Upper lobe of left lung (tissue), 6 donors: Measurements from ENCODE around the gene CD6. TPM values are rescaled to one million over a fixed set of nuclear protein-coding genes. Genes with fewer than 3 reads are reported as not detected.

Experiments
- ATAC-seq, 2 donors: fragments of 200-7000 bp; cut with Tn5 transposase; one replicate each; pipeline ENCODE4 v1.9.1; 2022; ENCODE audit warnings: mild to moderate bottlenecking in 2 of 2, moderate library complexity in 2 of 2; ENCODE audit not compliant: low FRiP score in 2 of 2
- DNase-seq, 2 donors: peaks; one replicate each; pipeline ENCODE4 v3.0.0-alpha.2; 2019 to 2020
- H3K27ac ChIP-seq, 4 donors: fragments of 200-600 bp; sonication (generic); one replicate each; pipeline ENCODE4 v1.5.1; 2016 to 2019
- H3K27me3 ChIP-seq, 4 donors: fragments of 200-600 bp; sonication (generic); one replicate each; pipeline ENCODE4 v1.5.1; 2017 to 2019
- H3K36me3 ChIP-seq, 4 donors: fragments of 200-600 bp; sonication (generic); one replicate each; pipeline ENCODE4 v1.5.1; 2016 to 2019
- H3K4me1 ChIP-seq, 4 donors: fragments of 200-600 bp; sonication (generic); one replicate each; pipeline ENCODE4 v1.5.1; 2018 to 2019
- H3K4me3 ChIP-seq, 4 donors: fragments of 200-600 bp; sonication (generic); one replicate each; pipeline ENCODE4 v1.5.1; 2017 to 2019; ENCODE audit warnings: mild to moderate bottlenecking in 2 of 4, moderate library complexity in 1 of 4
- H3K9me3 ChIP-seq, 4 donors: fragments of 200-600 bp; sonication (generic); one replicate each; pipeline ENCODE4 v1.5.1; 2018 to 2019
- EP300 ChIP-seq, 4 donors: sonication (generic); formaldehyde crosslinking; IDR thresholded peaks; one replicate each; pipeline ENCODE4 v1.5.1; 2017; ENCODE audit warnings: antibody characterized with exemption in 4 of 4, control low read depth in 2 of 4
- POLR2A ChIP-seq, 4 donors: fragments of 450-650 bp; IDR thresholded peaks; one replicate each; pipeline ENCODE4 v1.5.1; 2016 to 2017; ENCODE audit warnings: antibody characterized with exemption in 4 of 4, mild to moderate bottlenecking in 2 of 4
- POLR2AphosphoS5 ChIP-seq, 2 donors: sonication (generic); formaldehyde crosslinking; IDR thresholded peaks; one replicate each; pipeline ENCODE4 v1.5.1; 2017; ENCODE audit warnings: antibody characterized with exemption in 2 of 2
- WGBS, 2 donors: methylation state at CpG; one replicate each; pipeline ENCODE4 v1.1.5; 2017 to 2018; 5-methylcytosine and 5-hydroxymethylcytosine counted together
- total RNA-seq, 6 donors: library from RNA; depleted of rRNA in 4 of 6; stranded (reverse); fragments of >200 nt in 4 of 6; gene quantifications; one replicate each; pipeline versions ENCODE4 v1.1.0 to v1.2.1, GENCODE V29; 2016 to 2021
- TF ChIP-seq, protein P1 (sequence below), 6 experiments: fragments of 450-650 bp in 4 of 6; fragments of 200-600 bp in 2 of 6; sonication (generic) in 2 of 6; IDR thresholded peaks; one replicate each; pipeline ENCODE4 v1.5.1; 2016 to 2019; ENCODE audit warnings: antibody characterized with exemption in 6 of 6
- donor health status: DM: no; HTN: no; CAD: no; lungs with moderate emphysema.
- donor health status: DM: no; HTN: yes; CAD: no; lungs with severe emphysema.

CD6 gene
- total RNA-seq, 6 donors from 2014 or later: 3.8 to 27.2 (median 5.3) TPM

GRCh38 chr11:60924110-60924905, 47.2 kb upstream of the CD6 start, which contains the start of gene TMEM132A:
Gene TMEM132A (plus strand): TSS chr11:60924460. CDS start chr11:60924634, 174 bp downstream.
- ATAC-seq (peak in 1 of 2 donors; percentile 90), DNase-seq (peak; percentile 72 to 91)
- 0 to 1% methylated on average over 5 to 51 of the region's 69 CpGs for WGBS, 2 donors
- TF ChIP-seq EP300 (IDR thresholded peaks at IDR 0.05): no peak
- peak in 1 of 2 donors; percentile 57 for TF ChIP-seq POLR2AphosphoS5 (IDR thresholded peaks at IDR 0.05)
- TF ChIP-seq POLR2A (IDR thresholded peaks at IDR 0.05): peak in 1 of 4 donors; percentile 23
- Histone ChIP-seq H3K36me3 (peaks cover 17 to 42% (median 31%) of the 10 kb centered on the region in 4 donors), H3K4me3 (peak within 1 kb of the TSS; percentile 33 to 81 (median 72)), H3K4me1 (peaks cover 18 to 25% (median 19%) of the 10 kb centered on the region in 4 donors), H3K9me3 (no peaks in the 10 kb centered on the region), H3K27ac (peak within 1 kb of the TSS in 1 of 4 donors; percentile 74), H3K27me3 (peaks cover 2 to 10% (median 8%) of the 10 kb centered on the region in 4 donors)

DNA sequence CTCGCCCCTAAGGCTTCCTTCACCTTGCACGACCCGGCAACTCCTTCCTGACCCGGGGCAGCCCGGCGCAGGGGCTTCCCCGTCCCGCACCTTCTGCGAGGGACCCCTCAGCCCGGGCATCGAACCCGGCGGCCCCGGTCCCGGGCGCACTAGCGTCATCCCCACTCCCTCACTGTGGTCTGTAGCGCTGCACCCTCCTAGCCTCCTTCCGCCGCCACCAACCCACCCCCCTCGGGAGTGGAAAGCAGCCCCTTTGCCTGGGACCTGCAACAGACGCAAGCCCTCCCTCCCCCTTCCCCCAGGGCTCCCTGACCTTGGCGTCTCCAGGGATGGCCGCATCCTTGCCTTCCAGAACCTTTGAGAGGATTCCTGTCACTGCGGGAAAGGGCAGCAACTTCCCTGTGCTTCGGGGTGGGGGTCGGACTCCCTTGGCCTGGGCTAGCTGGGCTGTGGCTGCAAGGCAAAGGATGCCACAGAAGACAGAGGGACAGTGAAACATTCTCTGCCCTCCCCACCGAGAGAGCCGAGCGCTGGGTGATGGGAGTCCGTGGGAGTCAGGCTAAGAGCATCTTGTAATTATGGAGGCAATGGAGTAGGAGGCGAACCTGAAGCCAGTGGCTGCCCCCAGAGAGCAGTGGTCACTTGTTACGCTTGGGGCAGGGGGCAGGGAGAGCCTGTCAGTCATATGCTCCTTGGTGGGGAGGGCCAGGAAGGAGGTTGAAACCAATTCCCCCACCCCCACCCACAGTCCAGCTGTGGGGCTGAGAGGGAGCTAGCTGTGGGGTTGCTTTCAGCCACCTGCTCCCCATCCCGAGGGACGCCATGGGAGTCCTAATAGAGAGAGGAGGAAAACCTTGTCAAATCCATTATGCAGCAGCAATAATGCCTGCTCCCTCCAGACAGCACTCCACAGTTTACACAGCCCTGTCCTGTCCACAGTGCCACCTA, 46.3 kb upstream of the CD6 start:
- H3K9me3 ChIP-seq: no peaks in the 10 kb centered on the region
- peaks cover 12 to 25% (median 19%) of the 10 kb centered on the region in 4 donors for H3K4me1 ChIP-seq
- WGBS, 2 donors: 6 to 12% methylated on average over 8 to 32 of the region's 35 CpGs
- peaks cover 17 to 34% (median 27%) of the 10 kb centered on the region in 4 donors for H3K36me3 ChIP-seq
- peaks cover 2 to 10% (median 8%) of the 10 kb centered on the region in 4 donors for H3K27me3 ChIP-seq
- no peak for TF ChIP-seq EP300 (IDR thresholded peaks at IDR 0.05)
- TF ChIP-seq, protein P1, sequence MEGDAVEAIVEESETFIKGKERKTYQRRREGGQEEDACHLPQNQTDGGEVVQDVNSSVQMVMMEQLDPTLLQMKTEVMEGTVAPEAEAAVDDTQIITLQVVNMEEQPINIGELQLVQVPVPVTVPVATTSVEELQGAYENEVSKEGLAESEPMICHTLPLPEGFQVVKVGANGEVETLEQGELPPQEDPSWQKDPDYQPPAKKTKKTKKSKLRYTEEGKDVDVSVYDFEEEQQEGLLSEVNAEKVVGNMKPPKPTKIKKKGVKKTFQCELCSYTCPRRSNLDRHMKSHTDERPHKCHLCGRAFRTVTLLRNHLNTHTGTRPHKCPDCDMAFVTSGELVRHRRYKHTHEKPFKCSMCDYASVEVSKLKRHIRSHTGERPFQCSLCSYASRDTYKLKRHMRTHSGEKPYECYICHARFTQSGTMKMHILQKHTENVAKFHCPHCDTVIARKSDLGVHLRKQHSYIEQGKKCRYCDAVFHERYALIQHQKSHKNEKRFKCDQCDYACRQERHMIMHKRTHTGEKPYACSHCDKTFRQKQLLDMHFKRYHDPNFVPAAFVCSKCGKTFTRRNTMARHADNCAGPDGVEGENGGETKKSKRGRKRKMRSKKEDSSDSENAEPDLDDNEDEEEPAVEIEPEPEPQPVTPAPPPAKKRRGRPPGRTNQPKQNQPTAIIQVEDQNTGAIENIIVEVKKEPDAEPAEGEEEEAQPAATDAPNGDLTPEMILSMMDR (IDR thresholded peaks at IDR 0.05): no peak
- TF ChIP-seq POLR2AphosphoS5 (IDR thresholded peaks at IDR 0.05): no peak
- TF ChIP-seq POLR2A (IDR thresholded peaks at IDR 0.05): no peak
- peak in 1 of 2 donors; percentile 4 for ATAC-seq
- H3K27ac ChIP-seq: peak overlapping the region in 1 of 4 donors; percentile 74
- no peak for DNase-seq
- peak overlapping the region; percentile 33 to 81 (median 72) for H3K4me3 ChIP-seq

DNA sequence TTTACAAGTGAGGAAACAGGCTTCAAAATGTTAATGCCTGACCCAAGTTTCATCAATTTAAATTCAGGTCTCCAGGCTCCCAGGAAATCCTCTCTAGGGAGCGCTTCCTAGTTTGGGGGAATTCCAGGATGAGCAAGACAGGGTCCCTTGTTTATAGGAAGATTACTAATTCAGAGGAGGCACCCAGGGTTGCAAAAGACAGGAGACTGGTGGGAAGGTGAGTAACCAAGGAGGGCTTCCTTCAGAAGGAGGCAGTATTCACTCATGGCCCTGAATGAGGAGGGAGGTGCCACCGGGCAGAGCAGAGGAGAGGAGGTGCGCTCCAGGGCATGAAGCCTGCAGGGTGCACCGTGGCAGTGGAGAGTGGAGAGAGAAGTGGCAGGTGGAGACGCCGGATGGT, 45.6 kb upstream of the CD6 start:
- ATAC-seq: no peak
- H3K4me1 ChIP-seq: peaks cover 12 to 25% (median 19%) of the 10 kb centered on the region in 4 donors
- DNase-seq: no peak

GRCh38 chr11:60926500-60926899, 45.0 kb upstream of the CD6 start:
- H3K4me3 ChIP-seq: no peak overlapping the region
- DNase-seq: no peak
- H3K4me1 ChIP-seq: peaks cover 12 to 25% (median 19%) of the 10 kb centered on the region in 4 donors
- H3K27ac ChIP-seq: no peak overlapping the region
- WGBS, 2 donors: 92 to 95% methylated on average over 8 of the region's 8 CpGs
- H3K9me3 ChIP-seq: no peaks in the 10 kb centered on the region
- TF ChIP-seq POLR2AphosphoS5 (IDR thresholded peaks at IDR 0.05): no peak
- TF ChIP-seq, protein P1 (IDR thresholded peaks at IDR 0.05): no peak
- no peak for TF ChIP-seq POLR2A (IDR thresholded peaks at IDR 0.05)
- TF ChIP-seq EP300 (IDR thresholded peaks at IDR 0.05): no peak
- no peak for ATAC-seq
- H3K27me3 ChIP-seq: peaks cover 2 to 10% (median 8%) of the 10 kb centered on the region in 4 donors
- peaks cover 7 to 20% (median 15%) of the 10 kb centered on the region in 4 donors for H3K36me3 ChIP-seq

More for the DNA sequence above, 45.6 kb upstream of the CD6 start:
- no peak for TF ChIP-seq EP300 (IDR thresholded peaks at IDR 0.05)
- TF ChIP-seq, protein P1 (IDR thresholded peaks at IDR 0.05): no peak
- no peak for TF ChIP-seq POLR2A (IDR thresholded peaks at IDR 0.05)
- TF ChIP-seq POLR2AphosphoS5 (IDR thresholded peaks at IDR 0.05): no peak
- Histone ChIP-seq H3K27me3 (peaks cover 2 to 10% (median 8%) of the 10 kb centered on the region in 4 donors), H3K9me3 (no peaks in the 10 kb centered on the region), H3K36me3 (peaks cover 13 to 27% (median 21%) of the 10 kb centered on the region in 4 donors), H3K27ac (no peak overlapping the region), H3K4me3 (no peak overlapping the region)
- WGBS, 2 donors: 59 to 77% methylated on average over 6 of the region's 6 CpGs
